ENCODE results near the gene SCARB1. TPM values are rescaled to one million over a fixed set of nuclear protein-coding genes. Genes with fewer than 3 reads are reported as not detected.
A peak's percentile ranks its signal among the peaks of the same experiment; 100 is the strongest.

SCARB1 gene
- total and polyA plus RNA-seq, 5 donors from 2014 or later = 0.52 to 1.2 (median 0.75) TPM

GRCh38 chr12:124878795-124879516 is 15.3 kb upstream of the SCARB1 start:
- H3K27ac Mint-ChIP-seq = no peak overlapping the region
- peaks cover 25% of the 10 kb centered on the region for H3K27me3 Mint-ChIP-seq

GRCh38 chr12:124877423-124877822 is 13.8 kb upstream of the SCARB1 start:
- Histone ChIP-seq H3K4me1 (ENCODE audit: control insufficient read depth, insufficient read depth, low read length, poor library complexity, severe bottlenecking) (peaks cover 5% of the 10 kb centered on the region), H3K27ac (ENCODE audit: insufficient read depth, low read length, poor library complexity, severe bottlenecking) (no peak overlapping the region), H3K27me3 (ENCODE audit: control insufficient read depth, insufficient read depth, low read length) (no peaks in the 10 kb centered on the region), H3K36me3 (ENCODE audit: control insufficient read depth, insufficient read depth, low read length) (no peaks in the 10 kb centered on the region), H3K9me3 (ENCODE audit: control insufficient read depth in 2 of 2, low read length in 2 of 2) (no peaks in the 10 kb centered on the region), H3K4me3 (ENCODE audit: low read depth, low read length) (no peak overlapping the region)
- no peaks in the 10 kb centered on the region for H3K36me3 Mint-ChIP-seq
- no peak overlapping the region for H3K4me3 Mint-ChIP-seq
- peaks cover 0 to 5% (median 0%) of the 10 kb centered on the region in 4 donors for H3K4me1 Mint-ChIP-seq
- H3K9me3 Mint-ChIP-seq = no peaks in the 10 kb centered on the region
- DNase-seq (no peak), ATAC-seq (ENCODE audit: low read depth in 2 of 2) (no peak)
- H3K27ac Mint-ChIP-seq = no peak overlapping the region
- peaks cover 25% of the 10 kb centered on the region for H3K27me3 Mint-ChIP-seq

More at GRCh38 chr12:124878795-124879516, 15.3 kb upstream of the SCARB1 start:
- DNase-seq (no peak), ATAC-seq (ENCODE audit: low read depth in 2 of 2) (no peak)
- Mint-ChIP-seq H3K9me3 (peaks cover 0 to 1% (median 0%) of the 10 kb centered on the region in 7 donors), H3K36me3 (no peaks in the 10 kb centered on the region), H3K4me1 (peaks cover 0 to 5% (median 0%) of the 10 kb centered on the region in 4 donors), H3K4me3 (no peak overlapping the region)
- Histone ChIP-seq H3K36me3 (ENCODE audit: control insufficient read depth, insufficient read depth, low read length) (no peaks in the 10 kb centered on the region), H3K27me3 (ENCODE audit: control insufficient read depth, insufficient read depth, low read length) (no peaks in the 10 kb centered on the region), H3K9me3 (ENCODE audit: control insufficient read depth in 2 of 2, low read length in 2 of 2) (no peaks in the 10 kb centered on the region), H3K4me1 (ENCODE audit: control insufficient read depth, insufficient read depth, low read length, poor library complexity, severe bottlenecking) (peaks cover 5% of the 10 kb centered on the region), H3K27ac (ENCODE audit: insufficient read depth, low read length, poor library complexity, severe bottlenecking) (no peak overlapping the region), H3K4me3 (ENCODE audit: low read depth, low read length) (no peak overlapping the region)

- H3K4me1 Mint-ChIP-seq = peaks cover 0 to 5% (median 0%) of the 10 kb centered on the region in 4 donors
- peak overlapping the region in 1 of 4 donors; percentile 74 for H3K4me3 Mint-ChIP-seq
- DNase-seq (no peak), ATAC-seq (ENCODE audit: low read depth in 2 of 2) (no peak)
- H3K27me3 ChIP-seq (ENCODE audit: control insufficient read depth, insufficient read depth, low read length) = no peaks in the 10 kb centered on the region
- no peaks in the 10 kb centered on the region for H3K36me3 Mint-ChIP-seq
- H3K36me3 ChIP-seq (ENCODE audit: control insufficient read depth, insufficient read depth, low read length) = no peaks in the 10 kb centered on the region
- H3K27ac Mint-ChIP-seq = no peak overlapping the region
- peaks cover 21% of the 10 kb centered on the region for H3K27me3 Mint-ChIP-seq
- H3K4me1 ChIP-seq (ENCODE audit: control insufficient read depth, insufficient read depth, low read length, poor library complexity, severe bottlenecking) = peaks cover 4% of the 10 kb centered on the region
- no peaks in the 10 kb centered on the region for H3K9me3 ChIP-seq (ENCODE audit: control insufficient read depth in 2 of 2, low read length in 2 of 2)
- H3K4me3 ChIP-seq (ENCODE audit: low read depth, low read length) = no peak overlapping the region
- no peaks in the 10 kb centered on the region for H3K9me3 Mint-ChIP-seq
- H3K27ac ChIP-seq (ENCODE audit: insufficient read depth, low read length, poor library complexity, severe bottlenecking) = no peak overlapping the region
Observed at GRCh38 chr12:124876171-124876570, 12.5 kb upstream of the SCARB1 start.

GRCh38 chr12:124875803-124876132 is 12.1 kb upstream of the SCARB1 start:
- H3K36me3 Mint-ChIP-seq = no peaks in the 10 kb centered on the region
- peaks cover 0 to 1% (median 0%) of the 10 kb centered on the region in 4 donors for H3K4me1 Mint-ChIP-seq
- Histone ChIP-seq H3K4me3 (ENCODE audit: low read depth, low read length) (no peak overlapping the region), H3K27ac (ENCODE audit: insufficient read depth, low read length, poor library complexity, severe bottlenecking) (no peak overlapping the region), H3K36me3 (ENCODE audit: control insufficient read depth, insufficient read depth, low read length) (no peaks in the 10 kb centered on the region), H3K27me3 (ENCODE audit: control insufficient read depth, insufficient read depth, low read length) (no peaks in the 10 kb centered on the region), H3K4me1 (ENCODE audit: control insufficient read depth, insufficient read depth, low read length, poor library complexity, severe bottlenecking) (no peaks in the 10 kb centered on the region), H3K9me3 (ENCODE audit: control insufficient read depth in 2 of 2, low read length in 2 of 2) (no peaks in the 10 kb centered on the region)
- DNase-seq = no peak
- H3K4me3 Mint-ChIP-seq = peak overlapping the region in 1 of 4 donors; percentile 74
- ATAC-seq (ENCODE audit: low read depth in 2 of 2) = no peak
- H3K27me3 Mint-ChIP-seq = peaks cover 22% of the 10 kb centered on the region
- H3K9me3 Mint-ChIP-seq = no peaks in the 10 kb centered on the region
- no peak overlapping the region for H3K27ac Mint-ChIP-seq

- Histone ChIP-seq H3K9me3 (ENCODE audit: control insufficient read depth in 2 of 2, low read length in 2 of 2) (no peaks in the 10 kb centered on the region), H3K4me3 (ENCODE audit: low read depth, low read length) (no peak overlapping the region), H3K27me3 (ENCODE audit: control insufficient read depth, insufficient read depth, low read length) (no peaks in the 10 kb centered on the region), H3K27ac (ENCODE audit: insufficient read depth, low read length, poor library complexity, severe bottlenecking) (no peak overlapping the region), H3K4me1 (ENCODE audit: control insufficient read depth, insufficient read depth, low read length, poor library complexity, severe bottlenecking) (no peaks in the 10 kb centered on the region), H3K36me3 (ENCODE audit: control insufficient read depth, insufficient read depth, low read length) (no peaks in the 10 kb centered on the region)
- H3K4me3 Mint-ChIP-seq = no peak overlapping the region
- H3K27ac Mint-ChIP-seq = no peak overlapping the region
- no peaks in the 10 kb centered on the region for H3K36me3 Mint-ChIP-seq
- H3K9me3 Mint-ChIP-seq = no peaks in the 10 kb centered on the region
- H3K4me1 Mint-ChIP-seq = no peaks in the 10 kb centered on the region
- peaks cover 28% of the 10 kb centered on the region for H3K27me3 Mint-ChIP-seq
- DNase-seq = no peak
- ATAC-seq (ENCODE audit: low read depth in 2 of 2) = no peak
Observed at GRCh38 chr12:124874988-124875802, 11.5 kb upstream of the SCARB1 start.

- H3K4me1 Mint-ChIP-seq = peaks cover 0 to 2% (median 0%) of the 10 kb centered on the region in 4 donors
- peaks cover 0 to 3% (median 0%) of the 10 kb centered on the region in 7 donors for H3K9me3 Mint-ChIP-seq
- no peak overlapping the region for H3K27ac Mint-ChIP-seq
- no peak overlapping the region for H3K4me3 Mint-ChIP-seq
- ATAC-seq (ENCODE audit: low read depth in 2 of 2) (no peak), DNase-seq (no peak)
- peaks cover 27% of the 10 kb centered on the region for H3K27me3 Mint-ChIP-seq
- no peak overlapping the region for H3K4me3 ChIP-seq (ENCODE audit: low read depth, low read length)
- H3K36me3 Mint-ChIP-seq = no peaks in the 10 kb centered on the region
- no peaks in the 10 kb centered on the region for H3K36me3 ChIP-seq (ENCODE audit: control insufficient read depth, insufficient read depth, low read length)
- H3K27me3 ChIP-seq (ENCODE audit: control insufficient read depth, insufficient read depth, low read length) = no peaks in the 10 kb centered on the region
- H3K4me1 ChIP-seq (ENCODE audit: control insufficient read depth, insufficient read depth, low read length, poor library complexity, severe bottlenecking) = no peaks in the 10 kb centered on the region
- H3K27ac ChIP-seq (ENCODE audit: insufficient read depth, low read length, poor library complexity, severe bottlenecking) = no peak overlapping the region
- H3K9me3 ChIP-seq (ENCODE audit: control insufficient read depth in 2 of 2, low read length in 2 of 2) = no peaks in the 10 kb centered on the region
Observed at GRCh38 chr12:124874188-124874587, 10.5 kb upstream of the SCARB1 start.

GRCh38 chr12:124872068-124872719 is 8.5 kb upstream of the SCARB1 start:
- H3K36me3 Mint-ChIP-seq = no peaks in the 10 kb centered on the region
- H3K9me3 Mint-ChIP-seq = peaks cover 0 to 3% (median 0%) of the 10 kb centered on the region in 7 donors
- no peak overlapping the region for H3K27ac ChIP-seq (ENCODE audit: insufficient read depth, low read length, poor library complexity, severe bottlenecking)
- no peaks in the 10 kb centered on the region for H3K36me3 ChIP-seq (ENCODE audit: control insufficient read depth, insufficient read depth, low read length)
- H3K4me1 ChIP-seq (ENCODE audit: control insufficient read depth, insufficient read depth, low read length, poor library complexity, severe bottlenecking) = no peaks in the 10 kb centered on the region
- DNase-seq (no peak), ATAC-seq (ENCODE audit: low read depth in 2 of 2) (no peak)
- no peaks in the 10 kb centered on the region for H3K9me3 ChIP-seq (ENCODE audit: control insufficient read depth in 2 of 2, low read length in 2 of 2)
- H3K27ac Mint-ChIP-seq = no peak overlapping the region
- peaks cover 30% of the 10 kb centered on the region for H3K27me3 Mint-ChIP-seq
- H3K4me3 ChIP-seq (ENCODE audit: low read depth, low read length) = no peak overlapping the region
- peaks cover 0 to 7% (median under 1%) of the 10 kb centered on the region in 4 donors for H3K4me1 Mint-ChIP-seq
- H3K27me3 ChIP-seq (ENCODE audit: control insufficient read depth, insufficient read depth, low read length) = no peaks in the 10 kb centered on the region
- H3K4me3 Mint-ChIP-seq = no peak overlapping the region
